22Rv1 (cell line): ENCODE data around the gene TSR1.

ENCODE experiments used
- ZFX ChIP-seq: fragments of 450-650 bp; IDR thresholded peaks from 2 replicates; pipeline ENCODE4 v1.6.1; 2017; ENCODE audit warnings: antibody characterized with exemption, borderline replicate concordance
- TF ChIP-seq, protein P1 (sequence below): fragments of 450-650 bp; IDR thresholded peaks from 2 replicates; pipeline ENCODE4 v1.5.1; 2017; ENCODE audit warnings: mild to moderate bottlenecking

DNA sequence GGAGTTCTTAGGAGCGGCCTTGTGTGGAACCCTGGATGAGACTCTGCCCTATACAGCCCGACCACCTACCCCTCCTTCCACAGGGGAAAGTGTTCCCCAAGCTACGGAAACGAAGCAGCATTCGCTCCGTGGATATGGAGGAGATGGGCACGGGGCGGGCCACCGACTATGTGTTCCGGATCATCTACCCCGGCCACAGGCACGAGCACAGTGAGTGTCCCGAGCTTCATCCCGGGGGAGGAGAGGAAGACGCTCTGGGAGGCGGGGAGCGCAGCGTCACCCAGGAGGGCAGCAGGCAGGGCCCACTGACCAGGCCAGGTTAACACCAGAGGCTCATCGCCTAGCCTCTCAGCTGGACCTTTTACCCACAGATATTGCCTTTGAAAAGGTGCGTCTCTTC lies 28.9 kb upstream of the TSR1 start:
- TF ChIP-seq ZFX, result no peak
- TF ChIP-seq, protein P1, sequence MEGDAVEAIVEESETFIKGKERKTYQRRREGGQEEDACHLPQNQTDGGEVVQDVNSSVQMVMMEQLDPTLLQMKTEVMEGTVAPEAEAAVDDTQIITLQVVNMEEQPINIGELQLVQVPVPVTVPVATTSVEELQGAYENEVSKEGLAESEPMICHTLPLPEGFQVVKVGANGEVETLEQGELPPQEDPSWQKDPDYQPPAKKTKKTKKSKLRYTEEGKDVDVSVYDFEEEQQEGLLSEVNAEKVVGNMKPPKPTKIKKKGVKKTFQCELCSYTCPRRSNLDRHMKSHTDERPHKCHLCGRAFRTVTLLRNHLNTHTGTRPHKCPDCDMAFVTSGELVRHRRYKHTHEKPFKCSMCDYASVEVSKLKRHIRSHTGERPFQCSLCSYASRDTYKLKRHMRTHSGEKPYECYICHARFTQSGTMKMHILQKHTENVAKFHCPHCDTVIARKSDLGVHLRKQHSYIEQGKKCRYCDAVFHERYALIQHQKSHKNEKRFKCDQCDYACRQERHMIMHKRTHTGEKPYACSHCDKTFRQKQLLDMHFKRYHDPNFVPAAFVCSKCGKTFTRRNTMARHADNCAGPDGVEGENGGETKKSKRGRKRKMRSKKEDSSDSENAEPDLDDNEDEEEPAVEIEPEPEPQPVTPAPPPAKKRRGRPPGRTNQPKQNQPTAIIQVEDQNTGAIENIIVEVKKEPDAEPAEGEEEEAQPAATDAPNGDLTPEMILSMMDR, result no peak
